PFSK-1 (cell line): Measurements from ENCODE around the gene NFIC.

Experiments used
- FOXP2 ChIP-seq: optimal IDR thresholded peaks from 2 replicates; pipeline ENCODE3; 2011; ENCODE audit warnings: borderline replicate concordance, control low read depth, inconsistent platforms; ENCODE audit not compliant: insufficient read depth; ENCODE audit errors: extremely low read length, extremely low read depth
- POLR2AphosphoS5 ChIP-seq: IDR thresholded peaks from 2 replicates; pipeline ENCODE4 v1.6.1; 2012; ENCODE audit warnings: low read depth, mild to moderate bottlenecking, control low read depth, low read length, moderate library complexity
- SIN3A ChIP-seq: IDR thresholded peaks from 2 replicates; pipeline ENCODE4 v1.6.1; 2012; ENCODE audit warnings: mild to moderate bottlenecking, low read length, moderate library complexity, borderline replicate concordance; ENCODE audit not compliant: insufficient read depth
- TAF1 ChIP-seq: IDR thresholded peaks from 2 replicates; pipeline ENCODE4 v1.6.1; 2012; ENCODE audit warnings: low read length, control low read depth, borderline replicate concordance; ENCODE audit not compliant: insufficient read depth
- TF ChIP-seq, protein P1 (sequence below), 2 experiments: IDR thresholded peaks; 2 replicates each; pipeline versions ENCODE4 v1.6.1 to v1.8.0; 2011 to 2012; ENCODE audit warnings: low read depth in 2 of 2, low read length in 2 of 2, control low read depth in 1 of 2, inconsistent platforms in 1 of 2, mild to moderate bottlenecking in 1 of 2, moderate library complexity in 1 of 2; ENCODE audit not compliant: insufficient read depth in 1 of 2

NFIC gene

DNA sequence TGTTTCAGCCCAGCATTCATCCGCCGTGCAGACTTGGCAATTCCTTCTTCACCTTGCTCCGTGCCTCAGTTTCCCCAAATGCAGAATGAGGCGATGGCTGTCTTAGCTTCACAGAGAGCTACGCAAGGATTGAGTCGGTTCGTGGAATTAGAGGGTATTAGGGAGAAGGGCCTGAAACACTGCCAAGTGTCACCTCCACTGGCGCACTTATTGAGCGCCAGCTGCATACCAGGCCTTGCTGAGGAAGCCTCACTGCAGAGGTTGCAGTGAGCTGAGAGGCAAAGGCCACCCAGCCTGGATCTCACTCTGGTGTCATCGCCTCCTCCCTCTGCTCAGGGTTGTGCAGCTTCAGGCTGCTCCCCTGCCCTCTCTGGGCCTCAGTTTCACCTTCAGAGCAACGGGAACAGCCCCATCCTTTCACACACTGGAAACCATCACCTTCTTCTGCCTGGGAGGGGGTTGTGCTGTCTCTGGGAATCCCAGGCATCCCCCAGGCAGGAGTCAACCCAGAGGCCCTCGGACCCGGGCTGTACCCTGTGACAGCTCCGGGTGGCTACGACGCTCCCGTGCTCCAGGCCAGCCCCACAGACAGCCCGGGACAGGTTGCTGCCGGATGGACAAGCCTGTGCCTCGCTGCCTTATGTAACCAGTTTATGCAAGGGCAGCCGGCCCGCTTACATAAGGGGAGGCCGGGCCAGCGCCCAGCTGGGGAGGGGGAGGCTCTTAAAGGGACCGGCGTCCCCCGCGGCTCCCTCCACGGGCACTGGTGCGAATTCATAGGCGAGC lies 31.9 kb downstream of the NFIC start:
- TF ChIP-seq, protein P1, sequence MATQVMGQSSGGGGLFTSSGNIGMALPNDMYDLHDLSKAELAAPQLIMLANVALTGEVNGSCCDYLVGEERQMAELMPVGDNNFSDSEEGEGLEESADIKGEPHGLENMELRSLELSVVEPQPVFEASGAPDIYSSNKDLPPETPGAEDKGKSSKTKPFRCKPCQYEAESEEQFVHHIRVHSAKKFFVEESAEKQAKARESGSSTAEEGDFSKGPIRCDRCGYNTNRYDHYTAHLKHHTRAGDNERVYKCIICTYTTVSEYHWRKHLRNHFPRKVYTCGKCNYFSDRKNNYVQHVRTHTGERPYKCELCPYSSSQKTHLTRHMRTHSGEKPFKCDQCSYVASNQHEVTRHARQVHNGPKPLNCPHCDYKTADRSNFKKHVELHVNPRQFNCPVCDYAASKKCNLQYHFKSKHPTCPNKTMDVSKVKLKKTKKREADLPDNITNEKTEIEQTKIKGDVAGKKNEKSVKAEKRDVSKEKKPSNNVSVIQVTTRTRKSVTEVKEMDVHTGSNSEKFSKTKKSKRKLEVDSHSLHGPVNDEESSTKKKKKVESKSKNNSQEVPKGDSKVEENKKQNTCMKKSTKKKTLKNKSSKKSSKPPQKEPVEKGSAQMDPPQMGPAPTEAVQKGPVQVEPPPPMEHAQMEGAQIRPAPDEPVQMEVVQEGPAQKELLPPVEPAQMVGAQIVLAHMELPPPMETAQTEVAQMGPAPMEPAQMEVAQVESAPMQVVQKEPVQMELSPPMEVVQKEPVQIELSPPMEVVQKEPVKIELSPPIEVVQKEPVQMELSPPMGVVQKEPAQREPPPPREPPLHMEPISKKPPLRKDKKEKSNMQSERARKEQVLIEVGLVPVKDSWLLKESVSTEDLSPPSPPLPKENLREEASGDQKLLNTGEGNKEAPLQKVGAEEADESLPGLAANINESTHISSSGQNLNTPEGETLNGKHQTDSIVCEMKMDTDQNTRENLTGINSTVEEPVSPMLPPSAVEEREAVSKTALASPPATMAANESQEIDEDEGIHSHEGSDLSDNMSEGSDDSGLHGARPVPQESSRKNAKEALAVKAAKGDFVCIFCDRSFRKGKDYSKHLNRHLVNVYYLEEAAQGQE (IDR thresholded peaks at IDR 0.05; ENCODE audit: insufficient read depth in 1 of 2, low read depth in 2 of 2, low read length in 2 of 2), result no peak
- TF ChIP-seq POLR2AphosphoS5 (no peak), SIN3A (no peak), FOXP2 (no peak), TAF1 (no peak)

DNA sequence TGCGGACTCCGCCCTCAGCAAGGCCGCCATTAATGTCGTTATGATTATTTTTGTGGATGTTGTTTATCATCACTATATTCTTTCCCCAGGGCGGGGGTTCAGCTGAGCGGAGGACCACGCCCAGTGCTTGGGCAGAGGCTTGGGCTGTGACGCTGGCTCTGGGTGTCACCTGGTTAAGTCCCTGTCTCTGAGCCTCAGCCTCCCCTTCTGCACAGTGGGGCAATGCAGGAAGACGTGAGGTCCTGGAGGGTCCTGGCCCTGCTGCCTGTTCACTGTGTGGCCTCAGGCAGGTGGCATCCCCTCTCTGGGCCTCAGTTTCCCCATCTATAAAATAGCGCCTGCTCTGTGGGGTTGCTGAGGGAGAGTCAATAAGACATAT lies 32.5 kb downstream of the NFIC start:
- TF ChIP-seq POLR2AphosphoS5 (no peak), TAF1 (no peak), FOXP2 (no peak), SIN3A (no peak)
- TF ChIP-seq, protein P1 (IDR thresholded peaks at IDR 0.05; ENCODE audit: insufficient read depth in 1 of 2, low read depth in 2 of 2, low read length in 2 of 2), result no peak

DNA sequence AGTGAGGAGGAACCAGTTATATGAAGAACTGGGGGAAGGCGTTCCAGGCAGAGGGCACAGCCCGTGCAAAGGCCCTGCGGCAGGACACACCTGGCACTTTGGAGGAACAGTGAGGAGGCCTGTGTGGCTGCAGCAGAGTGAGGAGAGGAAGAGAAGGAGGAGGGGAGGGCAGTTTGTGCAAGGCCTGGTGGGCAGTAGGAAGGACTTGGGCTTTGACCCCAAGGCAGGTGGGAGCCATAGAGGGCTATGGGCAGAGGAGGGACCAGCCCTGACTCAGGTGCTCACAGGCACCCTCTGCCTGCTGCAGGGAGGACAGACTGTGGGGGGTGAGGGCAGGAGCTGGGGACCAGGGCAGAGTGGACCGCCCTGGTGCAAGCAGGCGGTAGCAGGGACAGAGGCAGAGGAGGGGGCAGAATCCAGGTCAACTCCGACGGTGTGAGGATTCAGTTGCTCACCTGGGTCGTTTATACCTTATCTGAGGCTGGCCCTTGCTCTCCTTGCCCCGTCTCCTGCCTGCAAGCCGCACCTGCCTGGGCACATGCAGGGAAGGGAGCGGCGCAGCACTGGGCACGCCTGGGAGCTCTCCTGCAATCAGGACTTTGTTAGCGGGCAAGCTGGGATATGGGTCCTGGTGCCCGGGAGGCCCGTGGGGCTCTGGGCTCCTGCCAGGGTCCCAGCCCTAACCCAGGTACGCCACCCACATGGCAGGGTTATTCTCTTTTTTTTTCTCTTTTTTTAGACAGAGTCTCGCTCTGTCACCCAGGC lies 34.8 kb downstream of the NFIC start:
- TF ChIP-seq SIN3A (no peak), POLR2AphosphoS5 (no peak), TAF1 (no peak), FOXP2 (no peak)
- TF ChIP-seq, protein P1 (IDR thresholded peaks at IDR 0.05; ENCODE audit: insufficient read depth in 1 of 2, low read depth in 2 of 2, low read length in 2 of 2), result no peak

DNA sequence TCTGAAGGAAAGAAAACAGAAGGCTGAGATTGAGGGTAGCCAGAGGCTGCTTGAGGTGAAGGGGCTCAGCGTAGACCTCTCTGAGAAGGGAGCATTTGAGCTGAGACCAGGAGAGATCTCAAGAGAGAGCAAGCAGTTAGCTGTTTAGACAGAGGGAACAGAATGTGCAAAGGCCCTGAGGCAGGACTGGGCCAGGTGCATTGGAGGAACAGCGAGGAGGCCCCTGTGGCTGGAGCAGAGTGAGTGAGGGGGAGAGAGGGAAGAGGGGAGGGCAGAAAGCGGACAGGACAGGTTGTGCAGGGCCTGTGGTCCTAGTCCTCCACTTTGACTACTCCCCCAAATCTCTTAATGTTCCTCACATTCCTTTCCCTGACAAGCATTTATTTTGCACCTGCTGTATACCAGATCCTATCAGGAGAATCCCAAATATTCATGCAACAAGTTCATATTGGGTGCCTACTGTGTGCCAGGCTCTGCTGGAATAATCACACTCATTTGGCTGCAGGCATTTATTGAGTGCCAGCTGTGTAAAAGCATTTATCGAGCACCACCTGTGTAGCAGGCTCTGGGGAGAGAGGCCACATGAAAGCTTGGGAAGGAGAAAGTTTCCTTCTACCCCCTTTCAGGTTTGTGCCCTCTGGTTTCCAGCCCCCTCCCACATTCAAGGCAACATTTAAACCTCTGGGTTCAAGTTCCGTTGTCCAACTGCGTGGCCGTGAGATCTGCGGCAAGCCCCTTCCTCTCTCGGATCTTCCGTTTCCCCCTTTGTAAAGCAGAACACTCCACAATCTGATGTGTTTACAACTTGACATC lies 36.5 kb downstream of the NFIC start:
- TF ChIP-seq TAF1 (no peak), FOXP2 (no peak), SIN3A (no peak), POLR2AphosphoS5 (no peak)
- TF ChIP-seq, protein P1 (IDR thresholded peaks at IDR 0.05; ENCODE audit: insufficient read depth in 1 of 2, low read depth in 2 of 2, low read length in 2 of 2), result no peak
